Hepatocyte (in vitro differentiated cells): ENCODE data around the gene CRTAC1. TPM values are rescaled to one million over a fixed set of nuclear protein-coding genes. Genes with fewer than 3 reads are reported as not detected.

Experiments
- DNase-seq: peaks from one replicate; pipeline ENCODE4 v3.0.0-alpha.2; 2016; ENCODE audit warnings: low spot score
- H2AFZ ChIP-seq: fragments of 200-600 bp; sonication (generic); 2 replicates; pipeline ENCODE4 v1.6.0; 2016; ENCODE audit warnings: antibody characterized with exemption, mild to moderate bottlenecking
- H3K27ac ChIP-seq: fragments of 200-600 bp; sonication (generic); 2 replicates; pipeline ENCODE4 v1.5.1; 2016; ENCODE audit warnings: mild to moderate bottlenecking
- H3K27me3 ChIP-seq: fragments of 200-600 bp; sonication (generic); 2 replicates; pipeline ENCODE4 v1.6.1; 2016
- H3K36me3 ChIP-seq: fragments of 200-600 bp; sonication (generic); replicated peaks from 2 replicates; pipeline ENCODE4 v1.5.1; 2016; ENCODE audit warnings: low read depth; ENCODE audit not compliant: insufficient read depth
- H3K4me1 ChIP-seq: fragments of 200-600 bp; sonication (generic); 2 replicates; pipeline ENCODE4 v1.5.1; 2016; ENCODE audit warnings: mild to moderate bottlenecking, moderate library complexity; ENCODE audit not compliant: insufficient read depth
- H3K4me2 ChIP-seq: fragments of 200-600 bp; sonication (generic); 2 replicates; pipeline ENCODE4 v1.6.0; 2016
- H3K4me3 ChIP-seq: fragments of 200-600 bp; sonication (generic); 2 replicates; pipeline ENCODE4 v1.5.1; 2016; ENCODE audit warnings: mild to moderate bottlenecking
- H3K79me2 ChIP-seq: fragments of 200-600 bp; sonication (generic); 2 replicates; pipeline ENCODE4 v1.6.0; 2017; ENCODE audit warnings: mild to moderate bottlenecking
- H3K9me2 ChIP-seq: fragments of 200-600 bp; sonication (generic); replicated peaks from 2 replicates; pipeline ENCODE4 v1.6.0; 2017; ENCODE audit warnings: mild to moderate bottlenecking; ENCODE audit not compliant: insufficient read depth
- H3K9me3 ChIP-seq: fragments of 200-600 bp; sonication (generic); 2 replicates; pipeline ENCODE4 v1.5.1; 2016; ENCODE audit warnings: low read depth, mild to moderate bottlenecking
- H4K20me1 ChIP-seq: fragments of 200-600 bp; sonication (generic); 2 replicates; pipeline ENCODE4 v1.6.0; 2016; ENCODE audit warnings: mild to moderate bottlenecking; ENCODE audit not compliant: insufficient read depth, poor library complexity, severe bottlenecking
- CTCF ChIP-seq: fragments of 200-600 bp; sonication (generic); IDR thresholded peaks from 2 replicates; pipeline ENCODE4 v1.5.1; 2016; ENCODE audit warnings: antibody characterized with exemption, mild to moderate bottlenecking; ENCODE audit not compliant: poor library complexity
- EZH2 ChIP-seq: fragments of 200-600 bp; sonication (generic); IDR thresholded peaks from 2 replicates; pipeline ENCODE4 v1.6.1; 2016; ENCODE audit warnings: antibody characterized with exemption, mild to moderate bottlenecking, borderline replicate concordance
- EZH2phosphoT487 ChIP-seq: fragments of 200-600 bp; sonication (generic); IDR thresholded peaks from one replicate; pipeline ENCODE4 v1.6.1; 2018; ENCODE audit warnings: antibody characterized with exemption, mild to moderate bottlenecking, low read depth, moderate library complexity; ENCODE audit not compliant: unreplicated experiment, severe bottlenecking
- WGBS: methylation state at CpG from one replicate; pipeline ENCODE4 v1.1.6; 2016; ENCODE audit warnings: low lambda C conversion rate; ENCODE audit errors: missing lambda C conversion rate; 5-methylcytosine and 5-hydroxymethylcytosine counted together
- polyA plus RNA-seq: library from polyadenylated mRNA; unstranded; fragments of >200 nt; fragmentation: Nextera tagmentation; extraction: Ambion mirVana; gene quantifications from 2 replicates; pipeline ENCODE4 v1.2.1, GENCODE V29; 2016
- total RNA-seq: library from RNA; depleted of rRNA; stranded (reverse); fragments of >200 nt; gene quantifications from 2 replicates; pipeline ENCODE4 v1.2.3, GENCODE V29; 2014

CRTAC1 gene
- total and polyA plus RNA-seq, 2 experiments from 2014 or later, result 0.47 to 0.76 TPM

- WGBS, result 68% methylated on average over 7 of the region's 7 CpGs
- Histone ChIP-seq H3K27me3 (peaks cover 2% of the 10 kb centered on the region), H3K4me2 (no peak overlapping the region), H3K9me2 (no peaks in the 10 kb centered on the region), H3K36me3 (no peaks in the 10 kb centered on the region), H3K79me2 (no peaks in the 10 kb centered on the region), H3K4me3 (no peak overlapping the region), H2AFZ (no peak overlapping the region), H3K9me3 (no peaks in the 10 kb centered on the region), H3K27ac (no peak overlapping the region), H3K4me1 (no peaks in the 10 kb centered on the region), H4K20me1 (no peaks in the 10 kb centered on the region)
- no peak for TF ChIP-seq CTCF
- no peak for TF ChIP-seq EZH2
- no peak for TF ChIP-seq EZH2phosphoT487
- DNase-seq, result no peak
Observed at GRCh38 chr10:98076086-98076485, 45.7 kb upstream of the CRTAC1 start.

GRCh38 chr10:98074315-98074911 lies 44.0 kb upstream of the CRTAC1 start:
- Histone ChIP-seq H2AFZ (no peak overlapping the region), H3K36me3 (no peaks in the 10 kb centered on the region), H4K20me1 (no peaks in the 10 kb centered on the region), H3K4me1 (no peaks in the 10 kb centered on the region), H3K9me2 (no peaks in the 10 kb centered on the region), H3K27me3 (peaks cover 12% of the 10 kb centered on the region), H3K27ac (no peak overlapping the region), H3K4me2 (no peak overlapping the region), H3K9me3 (no peaks in the 10 kb centered on the region), H3K4me3 (no peak overlapping the region), H3K79me2 (no peaks in the 10 kb centered on the region)
- peak; percentile 32 for DNase-seq
- WGBS, result 0% methylated on average over 2 of the region's 2 CpGs
- TF ChIP-seq EZH2 (no peak), EZH2phosphoT487 (no peak), CTCF (no peak)

- Histone ChIP-seq H3K27me3 (peaks cover 31% of the 10 kb centered on the region), H3K36me3 (no peaks in the 10 kb centered on the region), H3K4me2 (no peak overlapping the region), H4K20me1 (no peaks in the 10 kb centered on the region), H3K27ac (no peak overlapping the region), H2AFZ (no peak overlapping the region), H3K9me3 (no peaks in the 10 kb centered on the region), H3K9me2 (no peaks in the 10 kb centered on the region), H3K4me3 (no peak overlapping the region), H3K4me1 (no peaks in the 10 kb centered on the region), H3K79me2 (no peaks in the 10 kb centered on the region)
- TF ChIP-seq CTCF (no peak), EZH2phosphoT487 (no peak), EZH2 (no peak)
- WGBS, result 89% methylated on average over 5 of the region's 5 CpGs
- no peak for DNase-seq
Observed at GRCh38 chr10:98067165-98067564, 36.7 kb upstream of the CRTAC1 start.

GRCh38 chr10:98063740-98064027 lies 33.3 kb upstream of the CRTAC1 start:
- Histone ChIP-seq H2AFZ (no peak overlapping the region), H4K20me1 (no peaks in the 10 kb centered on the region), H3K4me2 (no peak overlapping the region), H3K4me3 (no peak overlapping the region), H3K27ac (no peak overlapping the region), H3K79me2 (no peaks in the 10 kb centered on the region), H3K27me3 (peaks cover 16% of the 10 kb centered on the region), H3K9me2 (no peaks in the 10 kb centered on the region), H3K9me3 (no peaks in the 10 kb centered on the region), H3K4me1 (no peaks in the 10 kb centered on the region), H3K36me3 (no peaks in the 10 kb centered on the region)
- no peak for DNase-seq
- TF ChIP-seq EZH2phosphoT487, result no peak
